Activated naive CD4-positive, alpha-beta T cell treated with Interleukin-2 at 50 U/mL for 16 hours (primary cell): ENCODE data around the gene NCR3LG1.
A peak's percentile ranks its signal among the peaks of the same experiment; 100 is the strongest.

Source experiments
- DNase-seq: peaks from one replicate; pipeline ENCODE4 v3.0.0-alpha.2; 2020

The NCR3LG1 gene, protein sequence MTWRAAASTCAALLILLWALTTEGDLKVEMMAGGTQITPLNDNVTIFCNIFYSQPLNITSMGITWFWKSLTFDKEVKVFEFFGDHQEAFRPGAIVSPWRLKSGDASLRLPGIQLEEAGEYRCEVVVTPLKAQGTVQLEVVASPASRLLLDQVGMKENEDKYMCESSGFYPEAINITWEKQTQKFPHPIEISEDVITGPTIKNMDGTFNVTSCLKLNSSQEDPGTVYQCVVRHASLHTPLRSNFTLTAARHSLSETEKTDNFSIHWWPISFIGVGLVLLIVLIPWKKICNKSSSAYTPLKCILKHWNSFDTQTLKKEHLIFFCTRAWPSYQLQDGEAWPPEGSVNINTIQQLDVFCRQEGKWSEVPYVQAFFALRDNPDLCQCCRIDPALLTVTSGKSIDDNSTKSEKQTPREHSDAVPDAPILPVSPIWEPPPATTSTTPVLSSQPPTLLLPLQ

DNA sequence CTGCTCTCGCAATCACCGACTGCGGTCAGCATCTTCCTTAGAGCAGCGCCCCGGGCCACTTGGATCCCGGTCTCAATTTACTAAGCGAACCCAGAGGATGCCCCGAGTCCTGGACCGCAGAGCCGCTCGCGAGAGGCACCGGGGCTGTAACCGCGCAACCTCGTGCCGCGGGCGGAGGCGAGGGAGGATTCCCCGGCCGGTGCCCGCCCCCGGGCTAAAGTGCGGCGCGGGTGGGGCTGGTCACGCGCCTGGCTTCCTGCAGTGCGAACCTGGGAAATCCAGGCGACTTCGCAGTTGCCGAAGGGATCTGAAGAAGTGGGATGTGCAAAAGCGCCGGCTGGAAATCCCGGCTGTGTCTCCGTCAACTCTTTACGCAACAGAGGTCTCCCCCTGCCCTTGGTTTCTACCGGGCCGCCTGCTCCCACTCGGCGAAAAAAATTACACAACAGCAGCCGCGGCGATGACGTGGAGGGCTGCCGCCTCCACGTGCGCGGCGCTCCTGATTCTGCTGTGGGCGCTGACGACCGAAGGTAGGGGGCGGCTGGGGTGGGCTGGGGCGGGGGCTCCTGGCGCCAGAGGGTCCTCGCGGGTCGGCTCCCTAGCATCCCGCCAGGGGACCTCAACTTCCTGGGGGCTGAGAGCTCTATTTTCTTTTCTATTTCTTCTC is at the start of gene NCR3LG1:
NCR3LG1 (plus strand) TSS at position 291 of the 667 bp plus-strand sequence; CDS start at position 461, 170 bp downstream.
- peak; percentile 67 for DNase-seq

DNA sequence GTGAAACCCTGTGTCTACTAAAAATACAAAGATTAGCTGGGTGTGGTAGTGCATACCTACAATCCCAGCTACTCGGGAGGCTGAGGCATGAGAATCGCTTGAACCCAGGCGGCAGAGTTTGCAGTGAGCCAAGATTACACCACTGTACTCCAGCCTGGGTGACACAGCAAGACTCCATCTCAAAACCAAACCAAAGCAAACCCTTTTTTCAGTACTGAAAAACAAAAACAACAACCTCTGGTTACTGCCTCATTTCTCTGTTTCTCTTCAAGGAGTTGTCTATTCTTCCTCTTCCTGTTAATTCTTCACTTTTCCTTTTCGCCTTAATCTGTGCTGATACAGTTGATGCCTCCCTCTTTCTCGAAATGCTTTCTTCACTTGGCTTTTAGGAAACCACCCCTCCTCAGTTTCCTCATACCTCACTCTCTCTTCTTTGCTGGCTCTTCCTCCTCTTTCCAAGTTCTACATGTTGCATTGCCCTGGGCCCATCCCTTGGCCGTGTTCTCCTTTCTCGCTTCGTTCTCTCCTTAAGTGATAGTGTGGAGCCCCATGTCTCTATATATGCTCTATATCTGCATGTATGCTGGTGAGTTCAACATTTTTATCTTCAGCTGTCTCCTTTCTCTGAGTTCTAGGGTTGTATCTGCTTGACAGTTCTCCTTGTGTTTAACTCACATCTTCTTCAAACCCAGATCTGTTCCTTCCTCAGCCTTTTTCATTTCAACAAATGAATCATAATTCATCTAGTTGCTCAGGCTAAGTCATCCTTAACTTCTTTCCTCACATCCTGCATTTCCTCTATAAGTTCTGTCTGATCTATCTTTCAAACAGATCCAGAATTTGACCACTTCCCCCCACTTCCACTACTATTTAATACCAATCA is 38.0 kb upstream of the NCR3LG1 start:
- DNase-seq, result no peak

DNA sequence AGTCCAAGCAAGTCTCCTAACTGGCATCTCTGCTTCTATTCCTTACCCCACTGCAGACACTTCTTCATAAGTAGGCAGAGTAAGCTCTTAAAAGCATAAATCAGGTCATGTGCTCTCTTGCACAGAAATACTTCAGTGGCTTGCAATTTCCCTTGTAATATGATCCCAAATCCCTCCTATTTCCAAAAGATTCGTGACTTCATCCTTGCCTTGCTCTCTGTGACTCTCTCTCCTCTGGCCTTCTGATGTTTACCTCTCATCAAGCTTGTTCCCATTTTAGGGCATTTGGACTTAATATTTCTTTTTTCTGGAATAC is 37.4 kb upstream of the NCR3LG1 start:
- DNase-seq, result no peak

DNA sequence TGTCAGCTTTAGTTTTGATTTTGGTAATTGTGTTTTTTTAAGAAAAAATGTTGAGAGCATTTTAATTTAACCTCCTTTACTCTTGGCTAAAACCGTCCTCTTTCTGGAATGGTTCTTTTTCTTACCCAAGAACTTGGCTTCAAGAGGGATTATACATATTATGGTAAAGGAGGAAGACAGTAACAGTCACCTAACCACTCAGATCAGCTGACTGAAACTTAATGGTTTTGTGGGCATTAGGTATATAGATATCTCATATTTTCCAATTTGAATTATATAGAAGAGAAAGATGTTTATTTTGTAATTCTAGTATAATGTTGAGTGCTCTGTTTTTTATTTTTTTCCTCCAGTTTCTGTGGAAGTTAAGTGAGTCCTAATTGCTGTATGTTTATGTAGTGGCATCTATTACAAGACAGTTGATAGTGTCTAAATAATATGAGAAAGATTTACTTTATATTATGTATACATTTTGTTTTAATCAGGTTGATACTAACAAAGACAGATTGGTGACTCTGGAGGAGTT is 36.6 kb upstream of the NCR3LG1 start:
- no peak for DNase-seq

DNA sequence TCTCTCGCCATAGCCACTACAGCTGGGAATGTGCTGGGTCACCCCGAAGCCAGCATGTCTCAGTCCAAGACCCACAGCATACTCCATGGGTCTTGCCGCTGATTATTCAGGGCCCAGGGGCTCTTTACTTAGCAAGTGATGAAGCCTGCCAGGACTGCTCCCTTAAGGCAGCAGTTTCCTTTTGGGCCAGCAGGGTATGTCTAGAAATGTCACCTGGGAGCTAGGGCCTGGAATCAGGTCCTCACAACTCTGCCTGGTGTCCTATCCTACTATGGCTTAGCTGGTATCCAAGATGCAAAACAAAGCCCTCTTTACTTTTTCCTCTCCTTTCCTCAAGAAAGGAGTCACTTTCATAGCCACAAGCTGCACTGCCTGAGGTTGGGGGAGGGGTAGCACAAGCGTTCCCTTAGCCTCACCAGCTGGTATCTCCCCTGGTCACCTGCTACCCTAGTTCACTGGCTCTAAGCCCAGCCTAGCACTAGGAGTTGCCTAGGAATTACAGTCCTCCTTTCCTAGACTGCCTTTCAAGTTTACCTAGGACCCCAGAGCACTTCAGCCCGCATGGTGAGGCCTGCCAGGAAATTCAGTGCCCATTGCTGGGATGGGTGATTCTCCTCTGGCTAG is 22.6 kb upstream of the NCR3LG1 start:
- no peak for DNase-seq

DNA sequence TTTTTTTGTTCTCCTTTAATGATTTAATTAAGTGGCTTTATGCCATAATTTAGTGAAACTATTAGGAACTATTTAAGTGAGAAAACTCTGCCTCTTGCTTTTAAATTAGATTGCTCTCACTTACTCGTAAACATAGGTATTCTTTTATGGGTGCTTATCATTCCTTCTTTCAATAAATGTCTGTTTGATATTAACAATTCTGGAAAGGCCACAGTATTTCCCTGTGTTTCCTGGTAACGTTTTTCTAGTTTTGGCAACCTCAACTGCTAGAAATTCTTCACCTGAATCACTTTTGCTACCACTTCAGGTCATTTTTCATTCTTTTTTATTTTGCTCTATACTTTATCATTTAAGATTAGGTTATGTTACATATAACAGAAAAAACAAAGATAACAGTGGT is 19.9 kb upstream of the NCR3LG1 start:
- no peak for DNase-seq

DNA sequence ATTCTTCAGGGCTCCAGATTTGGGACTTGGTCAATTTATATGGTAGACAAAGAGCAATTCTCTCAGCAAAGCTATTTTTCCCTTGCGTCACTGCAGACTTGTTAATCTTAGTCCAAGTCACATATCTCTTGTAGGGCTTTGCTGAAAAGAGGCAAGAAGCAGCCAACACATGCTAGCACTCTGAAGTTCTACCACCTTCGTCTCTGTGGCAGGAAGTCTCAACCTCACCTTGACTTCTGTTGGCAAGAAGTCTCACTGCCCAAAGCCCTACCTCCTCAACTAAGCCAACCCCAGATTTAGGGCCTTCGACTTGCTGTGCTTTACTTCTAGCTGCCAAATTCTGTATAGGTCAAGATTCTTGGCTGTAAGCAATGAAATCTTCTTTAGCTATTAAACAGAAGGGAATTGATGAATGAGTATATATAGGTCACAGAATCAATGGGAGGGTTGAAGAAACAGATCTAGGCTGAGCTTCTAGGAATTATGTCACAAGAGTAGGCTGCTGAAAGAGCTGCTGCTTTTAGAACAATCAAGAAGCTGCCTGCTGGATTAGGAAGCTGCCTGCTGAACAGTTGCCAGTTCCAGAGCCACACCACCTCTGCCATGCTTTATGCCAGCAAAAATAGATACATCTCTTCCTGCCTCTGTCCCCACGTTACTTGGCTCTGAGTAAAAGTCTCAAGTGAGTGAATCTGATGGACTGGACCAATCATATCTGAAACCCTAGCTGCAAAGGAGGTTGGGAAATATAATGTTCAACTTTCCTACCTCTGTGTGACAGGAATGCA is 17.6 kb upstream of the NCR3LG1 start:
- no peak for DNase-seq

DNA sequence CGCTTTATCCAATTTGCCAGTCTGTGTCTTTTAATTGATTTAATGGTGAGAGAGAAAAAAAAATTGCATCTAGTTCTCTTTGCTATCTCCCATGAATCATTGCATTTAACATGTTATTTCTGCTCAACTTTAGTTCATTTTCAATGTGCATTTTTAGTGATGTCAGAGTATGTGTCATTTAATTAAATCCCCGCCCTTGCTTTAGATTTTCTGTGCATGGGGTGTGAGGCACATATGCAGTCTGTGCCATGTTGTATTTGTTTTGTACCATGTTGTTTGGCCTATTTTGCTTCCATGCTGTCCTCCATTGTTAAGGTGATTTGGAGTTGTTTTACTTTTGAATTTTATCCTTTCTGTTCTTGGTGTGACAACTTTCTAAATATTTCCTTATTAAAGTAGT is 8.3 kb upstream of the NCR3LG1 start:
- no peak for DNase-seq

DNA sequence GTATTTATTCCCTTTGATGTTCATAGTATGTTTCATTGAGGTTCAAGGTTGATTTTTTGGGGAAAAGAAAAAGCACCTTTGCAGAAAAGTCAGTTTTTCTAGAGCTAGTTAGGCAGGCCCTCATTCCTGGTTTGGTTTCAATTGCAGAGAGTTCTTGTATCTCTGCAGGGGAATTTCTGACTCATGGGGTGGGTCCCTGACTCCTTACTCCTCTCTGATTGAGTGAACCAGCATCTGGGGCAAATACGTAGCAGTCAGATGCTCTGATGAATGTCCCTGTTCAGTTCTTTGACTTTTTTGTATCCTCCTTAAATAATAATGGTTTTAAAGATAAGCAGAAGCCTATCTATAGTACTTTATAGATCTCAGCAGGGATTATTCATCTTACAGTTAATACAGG is 7.7 kb upstream of the NCR3LG1 start:
- peak; percentile 8 for DNase-seq

DNA sequence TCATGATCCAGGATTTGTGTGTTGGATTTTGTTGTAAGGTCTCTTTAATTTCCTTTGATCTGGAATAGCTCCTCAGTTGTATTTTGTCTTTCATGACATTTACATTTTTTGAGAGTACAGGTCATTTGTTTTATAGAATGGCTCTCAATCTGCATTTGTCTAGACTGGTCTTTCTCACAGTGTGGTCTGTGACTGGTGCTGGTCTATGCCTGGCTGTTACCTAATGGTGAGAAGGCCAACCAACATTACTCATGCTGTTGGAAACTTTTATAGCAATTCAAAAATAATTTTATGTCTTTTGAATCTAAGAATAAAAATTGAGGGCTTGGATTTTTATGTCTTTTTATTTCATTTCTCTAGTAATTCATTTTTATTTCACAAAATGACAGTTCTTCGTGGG is 3.9 kb upstream of the NCR3LG1 start:
- no peak for DNase-seq

DNA sequence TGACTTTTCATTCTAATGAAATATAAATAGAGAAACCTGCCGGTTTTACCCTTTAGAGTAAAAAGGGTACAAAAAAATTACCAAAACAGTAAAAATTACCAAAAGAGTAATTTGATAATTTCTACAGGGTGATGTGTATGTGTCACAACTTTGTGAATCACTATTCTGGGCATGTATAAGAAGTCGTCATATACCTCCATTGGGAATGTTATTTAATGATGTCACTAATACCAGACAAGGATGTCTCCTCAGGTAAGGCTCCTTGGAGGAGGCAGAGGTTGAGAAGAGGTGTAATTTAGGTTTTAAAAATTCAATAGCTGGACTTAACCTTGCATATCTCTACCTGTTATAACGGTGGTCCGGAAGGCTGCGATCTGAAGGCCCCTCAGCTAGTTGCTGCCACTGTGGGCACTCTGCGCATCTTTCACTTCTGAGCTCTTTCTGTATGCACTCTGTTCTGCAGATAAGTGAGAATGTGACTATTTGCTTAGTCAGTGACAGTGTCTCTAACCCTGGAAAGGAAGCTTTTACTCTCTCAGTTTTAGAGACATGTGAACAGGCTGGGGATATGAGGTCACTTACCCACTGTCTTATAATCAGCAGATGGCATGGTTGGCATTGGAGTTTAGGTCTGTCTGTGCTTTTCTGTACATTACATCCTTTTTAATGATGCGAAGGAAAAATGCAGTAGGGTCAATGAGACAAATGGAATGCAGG is 987 bp upstream of the NCR3LG1 start:
- DNase-seq, result no peak

DNA sequence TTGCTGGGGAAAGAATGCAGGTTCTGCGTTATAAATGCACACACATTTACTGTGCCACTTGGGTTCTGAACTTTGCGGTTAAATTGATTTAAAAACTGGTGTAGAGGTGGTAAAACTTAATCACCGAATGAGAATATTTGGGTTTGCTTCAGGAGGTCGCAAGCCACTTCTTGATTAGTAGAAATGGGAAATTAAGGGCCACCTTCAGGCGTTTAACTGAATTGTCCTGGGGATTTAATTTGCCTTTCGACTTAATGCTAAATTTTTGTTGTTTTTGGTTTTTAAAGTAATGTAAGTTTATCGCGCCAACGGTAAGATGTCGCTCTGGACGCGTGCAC is 459 bp upstream of the NCR3LG1 start:
- DNase-seq, result no peak

DNA sequence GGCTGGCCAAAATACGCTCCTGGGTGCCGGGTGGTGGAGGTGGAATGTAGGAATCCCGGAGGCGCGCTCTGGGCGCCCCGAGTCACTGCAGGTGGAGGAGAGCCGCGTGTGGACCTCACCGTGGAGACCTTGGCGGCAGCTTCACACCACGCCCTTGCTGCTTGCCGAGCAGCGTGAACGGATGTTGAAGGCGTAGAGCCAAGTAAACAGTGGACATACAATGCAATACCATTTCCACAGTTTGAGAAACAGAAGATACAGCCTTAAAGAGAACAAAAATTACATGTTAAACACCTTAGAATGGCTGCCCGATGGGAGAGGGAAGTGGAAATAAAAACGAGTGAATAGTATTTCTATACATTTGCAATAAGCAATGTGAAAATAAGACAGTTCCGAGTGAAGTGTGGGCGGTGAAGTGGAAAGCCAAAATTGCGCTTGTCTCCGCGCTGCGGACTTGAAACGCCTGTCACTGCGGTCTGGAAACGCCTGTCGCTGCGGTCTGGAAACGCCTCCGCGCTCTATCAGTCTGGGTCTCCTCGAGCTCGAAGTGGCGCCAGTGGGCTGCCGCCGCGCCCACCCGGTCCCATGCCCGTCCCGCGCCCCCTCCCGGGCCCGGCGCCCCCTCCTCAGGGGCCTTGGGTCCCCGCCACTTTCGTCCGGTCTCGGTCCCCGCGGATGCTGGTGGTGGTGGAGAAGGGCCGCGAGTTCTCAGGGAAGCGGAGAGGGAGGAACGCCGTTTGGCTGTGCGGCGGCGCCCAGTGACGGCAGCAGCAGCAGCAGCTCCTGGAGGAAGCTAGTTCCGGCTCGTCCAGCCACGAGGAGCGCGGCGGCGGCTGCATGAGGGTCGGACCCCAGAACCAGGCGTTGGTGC is 1.6 kb downstream of the NCR3LG1 start:
- peak; percentile 67 for DNase-seq

DNA sequence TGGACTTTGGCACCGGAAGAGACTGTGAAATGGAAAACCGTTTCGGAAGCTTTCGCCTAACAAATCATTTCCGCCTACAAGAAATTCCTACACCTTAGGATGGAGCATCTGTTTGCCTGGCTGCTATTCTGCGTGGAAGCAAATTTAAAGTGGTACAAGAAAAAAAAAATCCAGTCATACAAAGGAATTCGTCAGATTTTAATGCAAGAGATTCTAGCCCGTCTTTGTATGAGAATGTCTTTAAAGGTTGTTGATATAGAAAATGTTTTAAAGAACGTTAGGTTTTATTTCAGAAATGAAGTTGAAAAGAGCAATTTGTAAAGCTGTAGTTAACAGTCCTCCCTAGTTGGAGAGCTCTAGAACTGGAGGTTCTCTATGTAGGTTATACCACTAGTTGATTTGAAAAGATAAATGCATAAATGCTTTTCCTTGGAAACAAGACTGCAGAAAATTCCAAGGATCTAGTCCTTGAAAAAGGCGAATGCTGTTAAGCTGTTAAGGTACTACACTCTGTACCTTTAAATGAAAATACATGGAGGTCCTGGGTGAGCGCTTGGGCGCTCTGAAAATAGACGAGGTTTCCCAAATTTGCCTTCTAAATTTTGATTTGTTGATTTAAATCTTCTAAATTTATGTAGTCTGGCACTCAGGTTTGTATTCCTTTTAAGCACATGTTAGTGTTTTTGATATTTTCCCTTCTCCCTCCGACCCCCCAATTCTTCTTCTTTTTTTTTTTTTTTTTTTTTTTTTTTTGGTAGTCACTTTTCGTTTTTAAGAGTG is 2.4 kb downstream of the NCR3LG1 start:
- no peak for DNase-seq

DNA sequence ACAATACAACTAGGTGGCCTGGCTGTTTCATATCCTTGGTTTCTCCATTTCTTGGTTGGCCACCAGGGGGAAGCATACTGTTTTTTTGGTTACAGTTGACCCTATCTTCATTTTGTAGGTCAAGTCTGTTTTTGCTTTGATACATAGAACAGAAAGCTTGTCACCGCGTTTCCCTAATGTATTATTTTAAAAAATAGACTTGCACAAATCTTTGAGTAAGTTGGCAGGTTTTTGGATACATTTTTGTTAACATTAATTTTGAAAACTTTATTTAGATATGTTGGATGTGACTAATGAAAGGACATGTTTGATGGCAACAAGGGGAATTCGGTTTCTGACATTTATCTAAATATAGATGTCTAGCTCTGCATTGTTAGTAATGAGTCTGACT is 3.0 kb downstream of the NCR3LG1 start:
- DNase-seq, result peak; percentile 58

DNA sequence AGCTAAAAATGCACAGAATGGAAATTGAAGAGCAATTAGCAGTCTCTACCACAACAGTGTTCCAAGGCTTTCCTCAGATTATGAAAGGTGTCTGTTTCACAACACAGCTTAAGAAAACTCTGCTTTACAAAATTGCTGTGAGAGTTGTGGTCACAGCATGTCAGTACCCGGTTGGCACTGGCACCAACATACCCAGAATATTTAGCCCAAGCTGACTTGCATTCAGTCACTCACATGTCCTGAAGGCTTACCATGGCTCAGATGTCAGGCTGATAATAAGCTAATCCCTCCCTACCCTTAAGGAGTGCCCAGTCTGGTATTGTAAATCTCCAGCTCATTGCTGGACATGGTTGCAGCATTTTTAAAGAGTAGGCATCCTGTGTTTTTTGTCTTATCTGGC is 14.9 kb downstream of the NCR3LG1 start:
- no peak for DNase-seq

DNA sequence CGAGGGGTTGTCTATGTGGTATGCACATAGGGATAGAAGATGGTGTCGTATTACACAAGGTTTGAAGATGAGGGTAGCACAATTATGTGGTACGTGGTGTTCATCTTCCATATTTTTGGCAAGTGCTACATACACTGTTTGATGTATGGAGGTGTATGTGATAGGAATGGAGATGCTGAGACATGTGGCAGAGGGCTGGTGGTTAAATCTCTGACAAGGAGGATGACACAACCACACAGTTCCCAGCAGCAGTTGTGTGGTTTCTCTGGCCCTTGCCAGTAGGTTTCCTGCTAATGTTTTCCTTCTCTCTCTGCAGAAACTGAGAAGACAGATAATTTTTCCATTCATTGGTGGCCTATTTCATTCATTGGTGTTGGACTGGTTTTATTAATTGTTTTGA is 17.0 kb downstream of the NCR3LG1 start:
- DNase-seq, result no peak

DNA sequence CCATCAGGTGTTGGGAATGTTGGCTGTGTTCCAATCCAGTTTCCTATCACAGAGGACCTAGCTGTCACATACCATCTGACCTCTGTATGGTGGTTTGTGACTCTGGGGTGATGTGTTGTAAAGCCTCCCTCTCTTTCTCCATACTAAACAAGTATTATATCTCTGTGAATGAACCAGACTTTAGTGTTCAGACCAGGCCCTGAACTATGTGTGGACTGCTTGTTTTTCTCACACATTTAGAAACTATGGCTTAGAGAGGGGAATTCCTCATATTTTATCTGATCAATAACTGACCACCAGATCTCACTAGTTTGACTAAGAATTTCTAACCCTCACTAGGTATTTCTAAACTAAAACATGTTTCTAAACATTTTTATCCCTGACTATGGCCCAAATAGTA is 17.5 kb downstream of the NCR3LG1 start:
- no peak for DNase-seq

DNA sequence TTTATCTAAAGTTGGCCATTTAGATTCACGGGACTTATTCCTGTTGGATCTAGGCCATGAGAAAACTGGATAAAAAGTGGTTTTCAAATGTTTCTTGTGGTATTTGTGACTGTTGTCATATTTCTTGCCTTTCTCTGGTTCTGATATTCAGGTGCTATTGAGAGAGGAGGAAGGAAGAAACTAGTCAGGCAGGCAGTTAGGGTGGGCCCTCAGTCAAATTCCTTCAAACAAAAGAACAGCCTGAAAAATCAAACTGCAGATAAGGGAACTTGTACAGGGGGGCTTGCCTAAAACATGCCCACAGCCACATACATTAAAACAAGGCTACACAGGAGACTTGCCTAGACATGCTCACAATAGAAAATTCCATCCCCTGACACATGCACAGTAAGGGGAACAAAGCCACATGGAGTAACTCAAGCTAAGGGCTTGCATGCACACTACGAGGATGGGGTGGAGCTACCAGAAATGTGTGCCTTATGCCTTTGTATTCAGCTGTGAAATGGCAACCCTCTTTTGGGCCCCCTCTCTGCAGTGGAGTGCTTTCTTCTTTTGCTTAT is 18.2 kb downstream of the NCR3LG1 start:
- no peak for DNase-seq
